Right ventricle myocardium superior (tissue), 1 donor: ENCODE results near the gene AQP7. TPM values are rescaled to one million over a fixed set of nuclear protein-coding genes. Genes with fewer than 3 reads are reported as not detected.
"Not testable (repeated sequence)": the region's sequence is repeated elsewhere in the genome, so short reads cannot be mapped to it uniquely, and the experiment has no call there.

Source experiments
- ATAC-seq: fragments of 200-7000 bp; cut with Tn5 transposase; one replicate; pipeline ENCODE4 v1.9.1; 2020; ENCODE audit warnings: mild to moderate bottlenecking; ENCODE audit not compliant: poor library complexity
- DNase-seq: peaks from one replicate; pipeline ENCODE4 v3.0.0-alpha.2; 2020
- intact Hi-C: fragments of 100-400 bp; cut with DNase I; formaldehyde crosslinking; loops from one replicate; pipeline ENCODE4 v1.11.2; 2022
- total RNA-seq: library from RNA; stranded (reverse); fragmentation: NEBNext Ultra II Directional; extraction: Animal tissue kit (Norgen Biotek cat#: 25700); gene quantifications from one replicate; pipeline ENCODE4 v1.2.1, GENCODE V29; 2021
- donor health status: DM: no; HTN: yes; CAD: no; lungs with severe emphysema.

The AQP7 gene
- total RNA-seq, 1 donor from 2014 or later: 155 TPM

GRCh38 chr9:33404788-33405362 lies 2.5 kb upstream of the AQP7 start:
- intact Hi-C loops: no loop called here
- ATAC-seq (no peak), DNase-seq (no peak)

- ATAC-seq (peak; percentile 31), DNase-seq (no peak)
- intact Hi-C loops: no loop called here
Observed at GRCh38 chr9:33403941-33404787, 1.8 kb upstream of the AQP7 start.

GRCh38 chr9:33401809-33402208 lies 559 bp downstream of the AQP7 start:
- DNase-seq, ATAC-seq, intact Hi-C loops: not testable (repeated sequence)

GRCh38 chr9:33399047-33399446 lies 3.3 kb downstream of the AQP7 start:
- DNase-seq, intact Hi-C loops, ATAC-seq: not testable (repeated sequence)

- ATAC-seq, intact Hi-C loops: not testable (repeated sequence)
- peak; percentile 4 for DNase-seq
Observed at GRCh38 chr9:33397801-33398200, 4.6 kb downstream of the AQP7 start.

- ATAC-seq, intact Hi-C loops: not testable (repeated sequence)
- DNase-seq: peak; percentile 69
Observed at GRCh38 chr9:33395159-33395879, 7.0 kb downstream of the AQP7 start.

GRCh38 chr9:33393986-33394385 lies 8.4 kb downstream of the AQP7 start:
- DNase-seq: peak; percentile 66
- ATAC-seq, intact Hi-C loops: not testable (repeated sequence)

- DNase-seq: peak; percentile 65
- ATAC-seq: no peak
- intact Hi-C loops: no loop called here
Observed at GRCh38 chr9:33393581-33393980, 8.8 kb downstream of the AQP7 start.

GRCh38 chr9:33392591-33393021 lies 9.8 kb downstream of the AQP7 start:
- DNase-seq, intact Hi-C loops: not testable (repeated sequence)
- peak; percentile 66 for ATAC-seq

- ATAC-seq, intact Hi-C loops: not testable (repeated sequence)
- peak; percentile 75 for DNase-seq
Observed at GRCh38 chr9:33391111-33391771, 11.1 kb downstream of the AQP7 start.

GRCh38 chr9:33388110-33388994 lies 14.0 kb downstream of the AQP7 start:
- ATAC-seq: peak; percentile 58
- no peak for DNase-seq
- intact Hi-C loops: no loop called here

GRCh38 chr9:33386998-33387397 lies 15.4 kb downstream of the AQP7 start:
- intact Hi-C loops, DNase-seq, ATAC-seq: not testable (repeated sequence)

GRCh38 chr9:33386641-33386996 lies 15.7 kb downstream of the AQP7 start:
- ATAC-seq, intact Hi-C loops, DNase-seq: not testable (repeated sequence)

- intact Hi-C loops, DNase-seq, ATAC-seq: not testable (repeated sequence)
Observed at GRCh38 chr9:33385979-33386640, 16.3 kb downstream of the AQP7 start.

GRCh38 chr9:33385536-33385935 lies 16.8 kb downstream of the AQP7 start:
- ATAC-seq, intact Hi-C loops, DNase-seq: not testable (repeated sequence)

- intact Hi-C loops, DNase-seq, ATAC-seq: not testable (repeated sequence)
Observed at GRCh38 chr9:33383396-33383795, 19.0 kb downstream of the AQP7 start.

- ATAC-seq, intact Hi-C loops, DNase-seq: not testable (repeated sequence)
Observed at GRCh38 chr9:33382397-33382796, 20.0 kb downstream of the AQP7 start.
